Pons (tissue), 1 donor: Measurements from ENCODE around the gene MMP3.

Experiments
- DNase-seq: peaks from one replicate; pipeline ENCODE4 v3.0.0-alpha.2; 2016; ENCODE audit warnings: low spot score

MMP3 gene

GRCh38 chr11:102791271-102792036 lies 52.0 kb downstream of the MMP3 start:
- no peak for DNase-seq

DNA sequence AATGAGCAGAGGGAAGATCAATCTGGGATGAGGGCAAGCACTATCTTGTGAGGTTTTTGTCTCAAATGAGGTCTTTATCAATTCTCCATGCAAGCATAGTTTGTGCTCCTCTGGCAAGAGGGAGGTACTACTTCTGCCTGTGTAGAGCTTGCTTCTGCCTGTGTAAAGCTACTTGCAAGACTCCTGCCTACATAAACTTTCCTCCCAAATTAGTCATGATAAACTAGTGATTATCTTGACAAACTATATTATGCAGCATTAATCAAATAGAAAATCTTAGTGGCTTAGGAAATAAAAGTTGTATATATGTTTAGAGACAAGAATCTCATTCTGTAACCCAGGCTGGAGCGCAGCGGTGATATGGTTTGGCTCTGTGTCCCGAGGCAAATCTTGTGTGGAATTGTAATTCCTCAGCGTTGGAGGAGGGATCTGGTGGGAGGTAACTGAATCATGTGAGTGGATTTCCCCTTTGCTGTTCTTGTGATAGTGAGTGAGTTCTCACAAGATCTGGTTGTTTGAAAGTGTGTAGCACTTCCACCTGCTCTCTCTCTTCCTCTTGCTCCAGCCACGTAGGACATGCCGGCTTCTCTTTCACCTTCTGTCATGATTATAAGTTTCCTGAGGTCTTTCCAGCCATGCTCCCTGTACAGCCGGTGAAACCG lies 54.9 kb downstream of the MMP3 start:
- DNase-seq, result no peak
